Loucy (cell line): ENCODE data around the gene HRH2.

ENCODE experiments used
- EZH2phosphoT487 ChIP-seq: fragments of 200-600 bp; IDR thresholded peaks from 2 replicates; pipeline ENCODE4 v1.6.1; 2018; ENCODE audit warnings: antibody characterized with exemption, mild to moderate bottlenecking, moderate library complexity, borderline replicate concordance
- TF ChIP-seq, protein P1 (sequence below): fragments of 200-600 bp; sonication (generic); conservative IDR thresholded peaks from 2 replicates; pipeline ENCODE4 v1.5.1; 2014; ENCODE audit warnings: mild to moderate bottlenecking, antibody characterized with exemption, low read length

DNA sequence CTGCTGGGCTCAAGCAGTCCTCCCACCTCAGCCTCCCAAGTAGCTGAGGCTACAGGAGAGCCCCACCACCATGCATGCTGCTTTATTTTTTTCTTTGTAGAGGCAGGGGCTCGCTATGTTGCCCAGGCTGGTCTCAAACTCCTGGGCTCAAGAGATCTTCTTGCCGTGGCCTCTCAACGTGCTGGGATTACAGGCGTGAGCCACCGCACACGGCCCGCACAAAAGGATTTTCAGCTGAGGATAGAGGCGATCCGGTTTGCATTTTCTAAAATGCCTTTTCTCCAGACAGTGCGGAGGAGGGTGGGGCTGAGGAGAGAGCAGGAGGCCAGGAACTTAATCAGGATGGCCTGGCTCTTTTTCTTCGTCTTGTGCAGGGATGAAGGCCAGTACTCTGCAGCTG lies 6.9 kb downstream of the HRH2 start:
- TF ChIP-seq, protein P1, sequence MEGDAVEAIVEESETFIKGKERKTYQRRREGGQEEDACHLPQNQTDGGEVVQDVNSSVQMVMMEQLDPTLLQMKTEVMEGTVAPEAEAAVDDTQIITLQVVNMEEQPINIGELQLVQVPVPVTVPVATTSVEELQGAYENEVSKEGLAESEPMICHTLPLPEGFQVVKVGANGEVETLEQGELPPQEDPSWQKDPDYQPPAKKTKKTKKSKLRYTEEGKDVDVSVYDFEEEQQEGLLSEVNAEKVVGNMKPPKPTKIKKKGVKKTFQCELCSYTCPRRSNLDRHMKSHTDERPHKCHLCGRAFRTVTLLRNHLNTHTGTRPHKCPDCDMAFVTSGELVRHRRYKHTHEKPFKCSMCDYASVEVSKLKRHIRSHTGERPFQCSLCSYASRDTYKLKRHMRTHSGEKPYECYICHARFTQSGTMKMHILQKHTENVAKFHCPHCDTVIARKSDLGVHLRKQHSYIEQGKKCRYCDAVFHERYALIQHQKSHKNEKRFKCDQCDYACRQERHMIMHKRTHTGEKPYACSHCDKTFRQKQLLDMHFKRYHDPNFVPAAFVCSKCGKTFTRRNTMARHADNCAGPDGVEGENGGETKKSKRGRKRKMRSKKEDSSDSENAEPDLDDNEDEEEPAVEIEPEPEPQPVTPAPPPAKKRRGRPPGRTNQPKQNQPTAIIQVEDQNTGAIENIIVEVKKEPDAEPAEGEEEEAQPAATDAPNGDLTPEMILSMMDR: no peak
- no peak for TF ChIP-seq EZH2phosphoT487
